GM04504 (cell line): ENCODE data around the gene TBC1D20.
"Not testable (repeated sequence)": the region's sequence is repeated elsewhere in the genome, so short reads cannot be mapped to it uniquely, and the experiment has no call there.

ENCODE experiments used
- DNase-seq: peaks from one replicate; pipeline ENCODE4 v3.0.0-alpha.2; 2012; ENCODE audit warnings: low read depth

Gene TBC1D20

DNA sequence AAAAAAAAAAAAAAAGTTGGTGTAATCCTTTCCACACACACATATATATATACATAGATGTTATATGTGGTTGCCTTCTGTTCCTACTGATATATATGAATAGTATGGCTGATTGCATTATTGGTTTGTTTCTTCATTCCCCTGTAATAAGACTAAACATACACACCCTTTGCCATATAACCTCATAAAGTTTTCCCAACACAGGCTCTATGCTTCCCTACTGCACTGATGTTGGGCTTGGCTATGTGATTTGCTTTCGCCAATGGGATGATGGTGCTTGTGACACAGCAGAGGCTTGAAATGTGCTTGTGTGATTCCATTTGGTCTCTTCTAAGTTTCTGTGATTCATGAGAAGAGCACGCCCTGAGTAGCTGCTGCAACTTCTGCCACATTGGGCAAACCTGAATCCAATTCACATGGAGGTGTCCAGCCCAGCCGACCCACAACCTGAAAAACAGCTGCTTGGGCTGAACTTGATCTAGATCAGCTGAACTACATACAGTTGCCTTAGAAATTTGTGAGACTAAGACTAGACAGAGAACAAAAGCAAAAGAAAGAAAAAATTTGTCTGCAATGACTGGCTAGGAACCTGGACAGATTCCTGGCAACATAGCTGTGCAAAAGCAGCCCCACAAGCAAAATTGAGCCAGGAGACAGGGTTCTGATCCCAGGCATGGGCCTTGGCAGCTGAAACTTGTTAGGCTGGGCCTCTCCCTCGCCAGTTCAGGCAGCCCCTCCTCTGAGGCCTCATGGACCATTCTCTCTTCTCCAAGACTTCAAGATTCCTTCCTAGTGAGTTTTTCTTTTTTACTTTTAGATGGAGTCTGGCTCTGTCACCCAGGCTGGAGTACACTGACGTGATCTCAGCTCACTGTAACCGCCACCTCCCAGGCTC, 13.4 kb upstream of the TBC1D20 start:
- no peak for DNase-seq

DNA sequence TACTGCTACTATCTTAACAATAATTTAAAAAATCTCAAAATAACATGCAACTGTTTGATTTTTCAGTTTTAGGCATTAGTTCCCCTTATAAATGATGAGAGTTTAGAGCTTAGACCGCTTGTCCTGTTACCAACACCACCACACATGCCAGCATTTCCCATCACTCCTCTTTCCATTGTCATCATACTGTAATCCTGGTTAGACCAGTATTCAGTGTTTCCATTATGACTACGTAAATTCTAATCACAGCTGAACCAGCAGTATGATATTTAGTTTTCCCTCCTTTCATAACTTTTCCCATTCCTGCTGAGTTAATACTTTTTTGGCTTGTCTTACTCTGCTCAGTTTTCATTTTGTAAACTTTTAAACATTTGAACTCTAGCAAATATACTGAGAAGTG, 12.2 kb upstream of the TBC1D20 start:
- no peak for DNase-seq

DNA sequence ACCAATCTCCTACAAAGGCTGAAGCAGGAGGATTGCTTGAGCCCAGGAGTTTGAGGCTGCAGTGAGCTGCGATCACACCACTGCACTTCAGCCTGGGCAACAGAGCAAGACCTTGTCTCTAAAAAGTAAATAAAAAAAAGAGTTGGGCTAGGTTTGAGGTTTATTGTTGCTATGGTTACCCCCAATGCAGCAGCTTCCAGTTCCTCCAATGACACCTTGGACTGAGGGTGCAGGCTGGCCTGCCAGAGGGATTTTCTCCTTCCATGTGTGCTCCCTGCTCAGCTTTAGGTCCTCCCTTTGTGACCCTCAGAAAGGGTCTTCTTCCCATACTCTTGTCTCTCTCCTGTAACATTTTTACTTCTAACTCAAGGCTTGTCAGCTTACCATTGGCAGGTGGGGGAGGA, 10.6 kb upstream of the TBC1D20 start:
- no peak for DNase-seq

DNA sequence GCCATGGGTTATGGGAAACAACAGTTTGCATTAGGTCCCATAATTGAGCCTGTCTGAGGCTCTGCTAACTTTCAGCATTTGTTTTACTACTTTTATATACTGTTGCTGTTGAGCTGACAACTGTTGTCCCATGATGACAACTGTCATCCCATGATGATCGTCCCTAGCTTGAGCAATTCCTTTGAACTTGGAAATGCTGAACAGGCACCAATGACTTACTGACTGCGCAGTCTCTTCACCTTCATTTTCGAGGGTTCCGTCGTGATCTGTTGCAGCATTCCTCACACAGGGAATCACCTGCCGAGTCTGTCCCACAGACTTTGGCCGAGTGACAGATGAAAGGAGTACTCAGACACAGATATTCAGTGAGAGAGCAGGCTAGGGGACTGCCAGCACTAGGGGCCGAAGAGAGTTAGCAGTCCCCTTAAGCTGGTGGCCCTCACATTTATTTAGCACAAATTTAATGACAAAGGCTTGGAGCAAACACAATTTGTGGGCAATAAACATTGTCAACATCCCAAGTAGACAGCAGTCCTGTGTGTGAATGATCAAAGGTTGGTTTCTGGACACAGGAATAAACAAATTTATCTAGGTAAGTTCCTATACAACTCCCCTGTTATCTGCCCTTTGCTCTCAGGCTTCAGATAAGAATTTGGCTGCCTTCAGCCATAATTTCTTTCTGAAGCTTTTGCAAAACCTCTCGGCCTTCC, 10.0 kb upstream of the TBC1D20 start:
- no peak for DNase-seq

DNA sequence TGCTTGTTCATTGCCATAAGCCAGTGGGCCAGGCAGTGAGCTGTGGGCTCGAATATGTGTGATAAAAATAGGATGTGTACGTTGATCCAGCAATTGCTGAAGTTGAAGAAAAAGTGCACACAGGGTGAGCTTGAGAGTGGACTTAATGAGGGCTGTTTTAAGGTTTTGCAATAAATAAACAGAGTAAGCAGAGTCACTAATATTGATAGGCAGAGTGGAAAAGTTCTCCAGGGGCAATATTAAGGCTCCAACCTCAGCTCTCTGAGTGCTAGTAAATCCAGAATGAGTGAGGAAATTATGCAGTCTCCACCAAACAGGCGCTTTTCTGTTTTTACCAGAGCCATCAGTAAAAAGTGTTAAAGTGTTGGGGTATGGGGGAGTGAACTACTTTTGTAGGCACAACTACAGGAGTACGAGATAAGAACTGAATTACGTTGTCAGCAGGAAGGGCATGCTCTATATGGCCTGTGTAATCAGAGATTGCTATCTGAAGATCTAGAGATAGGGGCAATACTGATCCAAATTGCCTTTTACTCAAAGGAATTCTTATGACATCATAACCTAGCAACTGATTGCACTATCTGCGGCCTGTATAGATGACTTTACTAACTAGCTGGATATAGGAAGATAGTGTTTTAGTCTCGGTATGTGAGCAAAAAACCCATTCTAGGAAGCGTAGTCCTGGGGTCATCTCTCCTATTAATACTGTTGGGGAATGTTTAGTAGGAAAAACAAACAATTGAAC, 7.6 kb upstream of the TBC1D20 start:
- DNase-seq = no peak

DNA sequence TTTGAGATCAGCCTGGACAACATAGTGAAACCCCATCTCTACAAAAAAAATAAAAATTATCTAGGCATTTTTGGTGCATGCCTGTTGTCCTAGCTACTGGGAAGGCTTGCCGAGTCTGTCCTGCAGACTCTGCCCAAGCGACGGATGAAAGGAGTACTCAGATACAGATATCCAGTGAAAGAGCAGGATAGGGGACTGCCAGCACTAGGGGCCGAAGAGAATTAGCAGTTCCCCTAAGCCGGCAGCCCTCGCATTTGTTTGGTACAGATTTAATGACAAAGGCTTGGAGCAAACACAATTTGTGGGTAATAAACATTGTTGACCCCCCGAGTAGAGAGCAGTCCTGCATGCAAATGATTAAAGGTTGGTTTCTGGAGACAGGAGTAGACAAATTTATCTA, 5.4 kb upstream of the TBC1D20 start:
- DNase-seq = no peak

DNA sequence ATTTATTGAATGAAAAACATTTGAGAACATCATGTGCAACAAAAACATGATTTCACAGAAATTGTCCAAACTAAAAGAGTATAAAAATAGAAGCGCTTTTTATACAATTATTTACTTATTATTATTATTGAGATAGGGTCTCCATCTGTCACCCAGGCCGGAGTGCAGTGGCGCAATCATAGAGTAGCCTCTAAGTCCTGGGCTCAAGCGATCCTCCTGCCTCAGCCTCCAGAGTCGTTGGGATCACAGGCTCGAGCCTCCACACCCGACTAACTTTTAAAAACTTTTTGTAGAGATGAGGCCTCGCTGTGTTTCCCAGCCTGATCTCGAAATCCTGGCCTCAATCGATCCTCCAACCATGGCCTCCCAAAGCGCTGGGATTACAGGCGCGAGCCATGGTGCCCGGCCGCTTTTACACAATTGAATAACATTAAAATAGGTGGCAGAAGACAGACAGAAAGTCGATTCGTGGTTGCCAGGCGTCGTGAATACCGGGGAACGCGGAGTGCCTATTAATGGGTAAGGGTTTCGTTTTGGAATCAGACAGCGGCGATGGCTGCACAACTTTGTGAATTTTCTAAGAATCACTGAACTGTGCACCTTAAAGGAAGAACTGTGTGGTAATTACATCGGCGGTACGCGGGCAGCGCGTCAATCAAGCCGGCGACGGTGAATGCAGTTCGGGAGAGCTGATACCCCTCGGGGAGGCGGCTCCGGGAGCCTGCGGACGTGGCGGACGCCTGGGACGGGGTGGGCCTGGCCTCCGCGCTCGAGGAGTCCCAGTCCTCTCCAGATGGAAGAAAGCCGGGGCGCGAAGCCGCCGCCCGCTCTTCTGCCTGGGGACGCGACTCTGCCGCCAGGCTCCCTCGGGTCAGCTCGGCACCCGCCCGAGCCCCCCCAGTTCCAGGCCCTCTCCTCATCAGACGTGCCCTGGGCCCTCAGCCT, 807 bp downstream of the TBC1D20 start:
- DNase-seq = no peak

DNA sequence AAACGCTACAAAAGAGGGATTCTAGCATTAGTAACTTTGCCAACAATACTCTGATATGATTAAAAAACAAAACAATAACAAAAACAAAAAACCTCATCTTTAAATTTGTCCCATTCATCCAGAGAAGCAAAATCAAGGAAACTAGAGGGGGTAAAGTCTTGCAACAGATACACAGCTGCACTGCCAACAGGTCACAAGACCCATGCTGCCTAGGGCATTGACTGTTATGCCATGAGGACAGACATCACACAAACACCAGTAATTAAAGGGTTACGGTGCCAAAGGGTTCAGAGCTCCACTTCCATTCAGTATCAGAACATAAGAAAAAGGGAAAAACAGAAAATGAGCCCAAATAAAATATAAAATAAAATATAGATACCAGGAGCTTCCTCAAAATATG, 1.6 kb downstream of the TBC1D20 start:
- no peak for DNase-seq

DNA sequence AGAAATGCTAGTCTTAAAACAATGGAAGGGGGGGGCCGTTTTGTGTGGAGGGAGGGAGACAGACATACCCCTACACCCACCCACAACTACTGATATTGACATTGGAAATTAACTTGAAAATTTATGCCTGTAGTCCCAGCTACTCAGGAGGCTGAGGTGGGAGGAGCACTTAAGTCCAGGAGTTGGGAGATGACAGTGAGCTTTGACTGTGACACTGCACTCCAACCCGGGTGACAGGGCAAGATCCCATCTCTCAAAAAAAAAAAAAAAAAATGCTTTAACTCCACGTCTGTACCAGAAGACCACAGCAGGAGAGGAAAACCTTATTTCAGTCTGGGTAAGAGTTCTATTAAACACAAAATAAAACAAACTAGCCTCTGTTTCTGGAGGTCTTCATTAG, 2.2 kb downstream of the TBC1D20 start:
- DNase-seq = no peak

DNA sequence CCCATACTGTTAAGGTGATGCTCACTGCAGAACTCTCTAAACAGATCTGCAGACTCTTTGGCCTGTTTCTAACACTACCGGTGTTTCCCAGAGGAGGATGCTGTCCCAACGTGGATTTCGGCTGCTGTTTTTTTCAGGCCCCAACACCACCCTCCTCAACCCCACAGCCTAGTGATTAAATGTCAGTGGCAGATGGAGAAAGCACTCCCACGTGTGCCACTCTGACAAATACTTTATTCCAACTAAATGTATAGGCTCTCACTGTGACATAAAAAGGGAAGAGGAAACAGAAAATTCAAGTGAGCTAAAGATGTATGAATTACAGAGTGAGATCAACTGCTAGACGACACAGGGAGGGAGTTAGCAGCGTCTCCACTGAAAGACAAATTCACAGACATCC, 3.6 kb downstream of the TBC1D20 start:
- no peak for DNase-seq

DNA sequence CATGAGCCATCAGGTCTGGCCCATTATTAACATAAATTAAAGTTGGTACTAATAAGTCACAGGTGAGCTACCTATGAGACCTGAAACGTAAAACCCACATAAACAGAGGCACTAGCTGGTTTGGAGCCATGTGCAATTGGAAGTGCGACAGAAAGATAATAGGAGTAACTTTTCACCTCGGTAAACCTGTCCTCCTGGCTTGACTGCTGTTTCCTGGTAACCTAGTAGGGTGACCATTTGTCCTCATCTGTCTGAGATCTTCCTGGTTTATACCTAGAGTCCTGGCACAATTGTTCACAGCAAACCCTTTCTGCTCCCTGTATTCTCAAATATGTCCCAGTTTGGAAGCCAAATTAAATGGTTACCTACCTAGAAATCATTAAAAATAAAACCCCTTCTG, 7.4 kb downstream of the TBC1D20 start:
- no peak for DNase-seq

DNA sequence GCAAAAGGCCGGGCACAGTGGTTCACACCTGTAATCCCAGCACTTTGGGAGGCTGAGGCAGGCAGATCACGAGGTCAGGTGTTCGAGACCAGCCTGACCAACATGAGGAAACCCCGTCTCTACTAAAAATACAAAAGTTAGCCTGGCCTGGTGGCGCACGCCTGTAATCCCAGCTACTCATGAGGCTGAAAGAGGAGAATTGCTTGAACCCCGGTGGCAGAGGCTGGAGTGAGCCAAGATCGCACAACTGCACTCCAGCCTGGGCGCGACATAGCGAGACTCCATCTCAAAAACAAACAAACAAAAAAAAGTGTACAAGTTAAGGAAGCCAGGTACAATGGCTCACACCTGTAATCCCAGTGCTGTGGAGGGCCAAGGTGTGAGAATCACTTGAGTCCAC, 10.3 kb downstream of the TBC1D20 start:
- DNase-seq = not testable (repeated sequence)

DNA sequence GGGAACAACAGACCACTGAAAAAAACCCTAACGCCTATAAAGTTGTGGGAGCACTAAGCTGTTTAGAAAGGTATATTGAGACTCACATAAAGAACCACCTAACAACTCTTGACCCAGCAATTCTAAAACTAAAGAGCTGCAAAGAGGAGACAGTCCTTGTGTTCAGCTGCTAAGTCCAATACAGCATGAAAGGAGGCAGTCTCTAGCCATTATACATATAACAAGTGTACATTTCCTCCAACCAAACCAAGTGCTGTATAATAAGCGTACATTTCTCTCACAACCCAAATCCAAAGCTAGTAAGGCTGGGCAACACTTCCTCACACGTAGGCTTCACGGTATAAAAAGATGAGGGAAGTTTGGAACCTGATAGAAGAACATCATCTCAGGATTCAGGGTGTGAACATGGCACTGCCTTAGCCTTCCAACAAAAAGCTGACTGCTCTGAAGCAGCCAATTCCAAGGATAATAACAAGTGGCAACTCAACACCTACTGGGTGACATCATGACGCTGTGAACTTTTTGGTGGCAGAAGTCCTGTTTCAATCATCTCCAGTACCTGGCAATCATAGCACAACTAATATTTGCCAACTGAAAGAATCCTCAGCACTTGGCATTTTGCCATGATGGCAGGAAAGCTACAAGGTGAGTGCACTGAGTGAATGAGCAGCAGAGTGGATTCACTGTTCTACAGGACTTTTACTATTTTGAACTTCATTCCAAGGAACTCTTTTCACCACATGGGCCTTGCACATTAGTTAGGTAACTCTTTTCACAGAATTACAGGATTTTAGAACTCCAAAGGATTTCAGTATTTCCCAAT, 16.6 kb downstream of the TBC1D20 start:
- no peak for DNase-seq

DNA sequence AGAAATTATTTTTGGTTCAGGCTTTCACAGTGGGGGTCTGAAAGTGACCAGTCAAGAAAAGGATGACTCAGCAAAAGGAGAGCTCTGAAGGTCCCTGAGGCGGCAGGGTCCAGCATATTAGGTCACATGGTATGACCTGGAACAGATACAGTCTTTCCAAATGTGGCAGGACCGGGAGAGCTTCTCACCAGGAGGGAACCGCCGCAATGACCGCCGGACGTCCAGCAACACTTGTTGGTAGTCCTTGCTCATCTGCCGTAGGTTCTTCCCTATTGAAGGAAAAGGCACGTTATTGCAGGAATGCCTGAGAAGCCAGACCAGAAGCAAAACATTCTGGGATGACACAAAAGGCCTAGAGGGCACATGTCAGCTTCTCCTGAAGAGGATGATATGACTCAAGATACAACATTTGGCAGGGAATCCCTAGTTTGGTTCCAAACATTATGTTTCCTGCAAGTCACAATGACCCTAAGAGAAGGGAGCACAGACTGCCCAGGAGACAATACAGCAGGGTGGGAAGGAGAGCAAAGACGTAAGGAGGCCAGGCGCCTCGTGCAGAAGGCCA, 17.4 kb downstream of the TBC1D20 start:
- peak; percentile 66 for DNase-seq

DNA sequence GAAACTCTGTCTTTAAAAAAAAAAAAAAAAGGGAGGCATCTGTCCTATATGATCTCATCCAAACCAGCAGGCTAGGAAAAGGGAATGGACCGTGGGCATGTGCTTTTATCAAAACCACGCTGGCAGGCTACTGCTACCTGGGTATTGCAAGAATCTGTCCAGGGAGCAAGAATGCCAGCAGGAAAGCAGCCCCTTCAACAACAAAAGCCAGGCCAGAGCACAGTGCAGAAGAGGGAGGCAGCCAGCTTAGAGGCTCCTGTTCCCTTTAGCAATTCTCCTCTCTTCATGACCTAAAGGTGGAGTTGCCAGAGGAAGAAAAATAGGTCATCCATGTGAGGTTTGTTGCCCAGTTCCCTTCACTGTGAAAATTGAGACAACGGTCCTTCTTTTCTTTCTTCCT, 18.2 kb downstream of the TBC1D20 start:
- no peak for DNase-seq

DNA sequence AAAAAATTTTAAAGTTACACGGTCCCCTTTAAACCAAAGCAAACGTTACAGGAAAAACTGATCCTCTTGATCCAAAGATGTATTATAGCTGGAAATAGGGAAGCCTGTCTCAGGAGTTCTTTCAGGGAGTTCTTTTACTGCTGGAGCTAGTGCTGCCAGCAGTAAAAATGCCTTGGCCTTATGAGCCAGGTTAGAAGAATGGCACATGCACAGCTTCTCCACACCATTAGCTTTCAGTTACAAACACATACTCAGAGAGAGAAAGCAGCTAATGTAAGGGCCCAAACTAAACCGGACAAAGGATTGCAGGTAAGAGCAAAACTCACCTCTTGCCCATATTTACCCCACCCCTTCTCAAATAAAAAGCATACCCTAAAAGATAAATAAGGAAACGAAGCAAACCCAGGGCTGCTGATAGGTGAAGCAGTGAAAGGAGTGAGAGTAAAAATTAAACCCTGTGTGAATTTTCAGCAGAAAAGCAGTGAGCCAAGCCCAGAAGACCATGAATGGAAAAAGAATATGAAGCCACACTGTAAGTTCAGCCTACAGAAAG, 19.0 kb downstream of the TBC1D20 start:
- no peak for DNase-seq

DNA sequence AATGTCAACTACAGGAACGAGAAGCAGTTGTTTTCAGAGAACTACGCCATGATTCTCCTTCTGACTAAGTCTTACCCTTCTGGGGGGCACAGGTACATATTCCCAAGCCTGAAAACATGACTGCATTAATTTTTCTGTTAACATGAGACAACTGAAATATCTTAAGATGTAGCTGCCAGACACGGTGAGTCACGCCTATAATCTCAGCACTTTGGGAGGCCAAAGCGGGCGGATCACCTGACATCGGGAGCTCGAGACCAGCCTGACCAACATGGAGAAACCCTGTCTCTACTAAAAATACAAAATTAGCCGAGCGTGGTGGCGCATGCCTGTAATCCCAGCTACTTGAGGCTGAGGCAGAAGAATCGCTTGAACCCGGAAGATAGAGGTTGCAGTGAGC, 21.7 kb downstream of the TBC1D20 start:
- no peak for DNase-seq

DNA sequence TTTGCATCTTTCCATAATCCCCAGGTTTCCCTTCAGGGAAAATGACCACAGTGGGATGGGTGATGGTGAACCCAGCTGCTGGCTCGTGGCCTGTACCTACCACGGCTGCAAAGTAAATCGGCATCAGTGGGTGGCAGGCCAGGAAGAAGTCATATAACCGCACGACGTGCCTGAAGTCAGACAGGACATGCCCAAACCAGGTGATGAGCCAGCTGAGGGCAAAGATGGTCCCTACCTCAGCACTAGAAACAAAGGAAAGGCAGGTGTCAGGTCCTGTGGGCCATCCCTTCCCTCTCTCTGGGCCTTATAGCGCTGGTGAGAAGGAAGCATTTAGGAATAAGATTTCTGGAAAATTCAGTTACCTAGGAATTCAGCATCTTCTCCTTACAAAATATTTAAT, 22.2 kb downstream of the TBC1D20 start:
- DNase-seq = no peak

DNA sequence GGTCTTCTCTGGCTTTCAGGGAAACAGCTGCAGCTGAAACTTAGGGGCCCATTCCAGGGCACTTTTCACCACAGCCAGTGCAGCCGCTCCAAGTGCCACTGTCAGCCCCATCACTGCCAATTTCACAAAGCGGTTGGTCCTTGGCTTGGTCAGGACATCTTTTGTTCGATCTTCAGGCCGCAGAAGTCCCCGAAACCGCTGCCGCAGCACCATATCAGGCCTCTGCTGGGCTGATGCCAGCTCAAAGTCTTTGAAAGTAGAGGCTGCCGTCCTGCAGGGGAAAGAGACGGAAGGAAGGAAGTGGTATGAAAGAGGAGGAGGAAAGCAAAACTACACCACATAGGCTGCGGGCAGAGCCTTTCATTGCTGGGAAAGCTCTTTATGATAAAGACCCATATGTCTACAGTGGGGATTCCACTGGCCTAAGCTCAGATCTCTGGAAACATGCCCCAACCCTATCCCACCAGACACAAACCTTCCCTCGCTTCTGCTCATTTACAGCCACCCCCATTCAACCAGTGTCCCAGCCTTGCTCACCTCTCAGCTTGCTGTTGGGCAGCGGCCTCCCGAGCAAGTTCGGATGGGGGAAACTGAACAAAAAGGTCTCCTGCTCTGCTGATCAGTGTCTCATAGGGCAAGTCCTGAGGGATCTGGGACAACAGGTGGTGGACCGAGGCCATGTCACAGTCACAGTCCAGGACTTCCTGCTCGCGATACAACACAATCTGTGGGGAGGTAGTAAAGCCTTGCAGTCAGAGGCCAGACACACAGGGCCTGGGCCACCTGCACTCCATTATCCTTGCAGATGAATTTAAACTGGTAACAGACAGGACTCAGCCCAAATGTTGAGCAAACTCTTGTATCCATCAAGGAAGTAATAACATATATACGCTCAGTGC, 23.5 kb downstream of the TBC1D20 start:
- no peak for DNase-seq
